HG02943 (cell line): Measurements from ENCODE around the gene HPS4.

Experiments
- ATAC-seq: cut with Tn5 transposase; IDR thresholded peaks from one replicate; pipeline ENCODE4 v1.9.1; 2021; ENCODE audit warnings: mild to moderate bottlenecking, low read depth, moderate library complexity; ENCODE audit not compliant: unreplicated experiment

The HPS4 gene

GRCh38 chr22:26471522-26471921 lies 12.1 kb downstream of the HPS4 start:
- no peak for ATAC-seq

- ATAC-seq: no peak
These were observed 12.8 kb downstream of the HPS4 start for GRCh38 chr22:26470807-26471206.

GRCh38 chr22:26466196-26466595 lies 17.4 kb downstream of the HPS4 start:
- no peak for ATAC-seq

- ATAC-seq: no peak
These were observed 19.3 kb downstream of the HPS4 start for GRCh38 chr22:26464312-26464711.

GRCh38 chr22:26463688-26464087 lies 19.9 kb downstream of the HPS4 start:
- ATAC-seq: no peak

- ATAC-seq: no peak
These were observed 20.4 kb downstream of the HPS4 start for GRCh38 chr22:26463101-26463661.

- no peak for ATAC-seq
These were observed 20.9 kb downstream of the HPS4 start for GRCh38 chr22:26462641-26463040.

- no peak for ATAC-seq
These were observed 21.5 kb downstream of the HPS4 start for GRCh38 chr22:26462051-26462450.

GRCh38 chr22:26461188-26461810 lies 22.3 kb downstream of the HPS4 start:
- ATAC-seq: no peak

- ATAC-seq: no peak
These were observed 23.4 kb downstream of the HPS4 start for GRCh38 chr22:26460202-26460601.

GRCh38 chr22:26457661-26458272 lies 25.8 kb downstream of the HPS4 start:
- ATAC-seq: no peak

- no peak for ATAC-seq
These were observed 29.6 kb downstream of the HPS4 start for GRCh38 chr22:26453812-26454500.

GRCh38 chr22:26453216-26453615 lies 30.4 kb downstream of the HPS4 start:
- no peak for ATAC-seq

- ATAC-seq: no peak
These were observed 31.2 kb downstream of the HPS4 start for GRCh38 chr22:26452236-26453016.

- no peak for ATAC-seq
These were observed 33.0 kb downstream of the HPS4 start for GRCh38 chr22:26450453-26451185.

GRCh38 chr22:26448941-26449340 lies 34.6 kb downstream of the HPS4 start:
- no peak for ATAC-seq

- ATAC-seq: no peak
These were observed 35.2 kb downstream of the HPS4 start for GRCh38 chr22:26448334-26448733.

- no peak for ATAC-seq
These were observed 35.8 kb downstream of the HPS4 start for GRCh38 chr22:26447584-26448329.

- ATAC-seq: no peak
These were observed 36.6 kb downstream of the HPS4 start for GRCh38 chr22:26446808-26447515.
